ENCODE data around the gene HLTF. TPM values are rescaled to one million over a fixed set of nuclear protein-coding genes. Genes with fewer than 3 reads are reported as not detected.

The HLTF gene
- total RNA-seq, 3 donors from 2014 or later (not counting 1 experiment from before 2014, with no cell fraction given): 15.0 to 19.0 (median 18.3) TPM

DNA sequence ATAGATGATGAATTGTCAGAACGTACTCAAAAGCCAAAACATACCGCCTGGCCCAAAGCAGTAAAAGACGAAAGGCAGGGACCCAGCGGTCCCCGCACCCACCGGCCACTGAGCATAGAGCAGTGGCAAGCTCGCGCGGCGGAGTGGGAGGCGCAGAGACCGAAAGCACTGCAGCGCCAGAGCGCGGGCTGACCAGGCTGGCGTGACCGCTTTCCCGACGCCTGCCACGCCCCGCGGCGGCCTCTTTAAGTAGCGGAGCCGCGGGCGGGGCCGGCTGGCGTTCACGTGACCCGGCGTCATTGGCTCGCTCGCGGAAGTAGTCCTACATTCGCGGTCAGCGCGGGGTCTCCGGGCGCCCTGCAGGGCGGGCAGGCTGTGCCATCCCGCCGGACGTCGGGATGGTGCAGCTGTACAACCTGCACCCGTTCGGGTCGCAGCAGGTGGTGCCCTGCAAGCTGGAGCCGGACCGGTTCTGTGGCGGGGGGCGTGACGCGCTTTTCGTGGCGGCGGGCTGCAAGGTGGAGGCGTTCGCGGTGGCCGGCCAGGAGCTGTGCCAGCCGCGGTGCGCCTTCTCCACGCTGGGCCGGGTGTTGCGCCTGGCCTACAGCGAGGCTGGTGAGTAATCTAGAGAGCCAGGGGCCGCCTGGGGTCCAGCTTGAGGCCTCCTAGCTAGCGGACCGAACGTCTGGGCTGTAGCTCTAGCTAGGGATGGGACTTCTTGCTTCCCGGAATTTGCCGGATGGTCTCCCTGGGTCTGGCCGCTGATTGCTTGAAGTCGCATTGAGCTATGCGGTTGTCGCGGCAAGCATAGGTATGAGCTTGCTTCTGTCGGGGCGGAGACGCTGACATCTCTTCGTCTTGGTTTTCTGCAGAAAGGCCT lies 43.2 kb upstream of the HLTF start, which contains the start of gene HPS3:
Gene HPS3 (plus strand): TSS at position 313 of the 880 bp plus-strand sequence. CDS start 86 bp downstream, at position 399.
- intact Hi-C loops (cut with micrococcal nuclease): loop anchor here (1.0 to 10.0 kb wide), 2 partner anchors 43 to 355 kb away; partner anchors contain the start of gene HLTF
- H3K27ac Mint-ChIP-seq: peak within 1 kb of the TSS; percentile 91 to 96
- H3K4me3 ChIP-seq (ENCODE audit: low read length): peak within 1 kb of the TSS; percentile 80
- peak within 1 kb of the TSS; percentile 94 for H3K4me3 Mint-ChIP-seq
- TF ChIP-seq, protein P1, sequence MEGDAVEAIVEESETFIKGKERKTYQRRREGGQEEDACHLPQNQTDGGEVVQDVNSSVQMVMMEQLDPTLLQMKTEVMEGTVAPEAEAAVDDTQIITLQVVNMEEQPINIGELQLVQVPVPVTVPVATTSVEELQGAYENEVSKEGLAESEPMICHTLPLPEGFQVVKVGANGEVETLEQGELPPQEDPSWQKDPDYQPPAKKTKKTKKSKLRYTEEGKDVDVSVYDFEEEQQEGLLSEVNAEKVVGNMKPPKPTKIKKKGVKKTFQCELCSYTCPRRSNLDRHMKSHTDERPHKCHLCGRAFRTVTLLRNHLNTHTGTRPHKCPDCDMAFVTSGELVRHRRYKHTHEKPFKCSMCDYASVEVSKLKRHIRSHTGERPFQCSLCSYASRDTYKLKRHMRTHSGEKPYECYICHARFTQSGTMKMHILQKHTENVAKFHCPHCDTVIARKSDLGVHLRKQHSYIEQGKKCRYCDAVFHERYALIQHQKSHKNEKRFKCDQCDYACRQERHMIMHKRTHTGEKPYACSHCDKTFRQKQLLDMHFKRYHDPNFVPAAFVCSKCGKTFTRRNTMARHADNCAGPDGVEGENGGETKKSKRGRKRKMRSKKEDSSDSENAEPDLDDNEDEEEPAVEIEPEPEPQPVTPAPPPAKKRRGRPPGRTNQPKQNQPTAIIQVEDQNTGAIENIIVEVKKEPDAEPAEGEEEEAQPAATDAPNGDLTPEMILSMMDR (IDR thresholded peaks at IDR 0.05): no peak
- peaks cover 42 to 48% of the 10 kb centered on the region in 2 donors for H3K4me1 Mint-ChIP-seq
- peaks cover 21% of the 10 kb centered on the region for H3K4me1 ChIP-seq (ENCODE audit: control insufficient read depth, insufficient read depth, low read length)
- H3K9me3 ChIP-seq (ENCODE audit: control insufficient read depth, insufficient read depth, low read length): no peaks in the 10 kb centered on the region
- peaks cover 0 to 2% of the 10 kb centered on the region in 2 donors for H3K27me3 Mint-ChIP-seq (ENCODE audit: low read depth in 2 of 2)
- under 1% methylated on average over 84 of the region's 84 CpGs for WGBS (ENCODE audit: insufficient coverage)
- ATAC-seq (peak; percentile 82 to 91 (median 88)), DNase-seq (peak; percentile 82 to 91)
- peak within 1 kb of the TSS; percentile 74 for H3K27ac ChIP-seq (ENCODE audit: low read length)
- H3K9me3 Mint-ChIP-seq: no peaks in the 10 kb centered on the region
- no peaks in the 10 kb centered on the region for H3K27me3 ChIP-seq (ENCODE audit: control insufficient read depth, insufficient read depth, low read length)
- no peaks in the 10 kb centered on the region for H3K36me3 ChIP-seq (ENCODE audit: control insufficient read depth, insufficient read depth, low read length)
- no peaks in the 10 kb centered on the region for H3K36me3 Mint-ChIP-seq

DNA sequence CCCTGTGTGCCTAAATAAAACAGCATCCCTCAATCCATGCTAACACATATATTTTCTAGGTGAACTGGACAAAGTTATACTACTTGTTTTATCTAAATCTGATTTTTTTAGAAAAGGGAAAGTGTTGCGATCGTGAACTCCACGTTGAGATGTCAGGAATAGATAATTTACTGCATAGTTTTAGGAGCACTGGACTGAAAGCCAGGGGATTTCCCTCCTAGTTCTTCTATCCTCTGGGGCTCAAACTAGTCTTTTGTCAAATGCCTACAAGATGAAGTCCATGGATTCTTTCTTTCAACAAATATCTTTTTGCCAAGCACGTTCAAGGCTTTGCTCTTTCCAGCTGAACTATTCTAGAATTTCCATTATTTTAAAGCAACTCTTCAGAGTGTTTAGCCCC lies 42.5 kb upstream of the HLTF start:
- Histone ChIP-seq H3K27ac (ENCODE audit: low read length) (peak overlapping the region; percentile 35), H3K36me3 (ENCODE audit: control insufficient read depth, insufficient read depth, low read length) (no peaks in the 10 kb centered on the region), H3K4me1 (ENCODE audit: control insufficient read depth, insufficient read depth, low read length) (peaks cover 21% of the 10 kb centered on the region), H3K9me3 (ENCODE audit: control insufficient read depth, insufficient read depth, low read length) (no peaks in the 10 kb centered on the region), H3K4me3 (ENCODE audit: low read length) (peak overlapping the region; percentile 80), H3K27me3 (ENCODE audit: control insufficient read depth, insufficient read depth, low read length) (no peaks in the 10 kb centered on the region)
- Mint-ChIP-seq H3K9me3 (no peaks in the 10 kb centered on the region), H3K27me3 (ENCODE audit: low read depth in 2 of 2) (peaks cover 0 to 7% of the 10 kb centered on the region in 2 donors), H3K36me3 (no peaks in the 10 kb centered on the region), H3K27ac (peak overlapping the region; percentile 91 to 96), H3K4me3 (peak overlapping the region; percentile 94), H3K4me1 (peaks cover 36 to 41% of the 10 kb centered on the region in 2 donors)
- TF ChIP-seq, protein P1 (IDR thresholded peaks at IDR 0.05): no peak
- no peak for ATAC-seq
- peak in 1 of 2 donors; percentile 31 for DNase-seq
- 35% methylated on average over 4 of the region's 4 CpGs for WGBS (ENCODE audit: insufficient coverage)
- intact Hi-C loops (cut with micrococcal nuclease): loop anchor here (1.0 to 10.0 kb wide), 2 partner anchors 43 to 356 kb away; partner anchors contain the start of gene HLTF

DNA sequence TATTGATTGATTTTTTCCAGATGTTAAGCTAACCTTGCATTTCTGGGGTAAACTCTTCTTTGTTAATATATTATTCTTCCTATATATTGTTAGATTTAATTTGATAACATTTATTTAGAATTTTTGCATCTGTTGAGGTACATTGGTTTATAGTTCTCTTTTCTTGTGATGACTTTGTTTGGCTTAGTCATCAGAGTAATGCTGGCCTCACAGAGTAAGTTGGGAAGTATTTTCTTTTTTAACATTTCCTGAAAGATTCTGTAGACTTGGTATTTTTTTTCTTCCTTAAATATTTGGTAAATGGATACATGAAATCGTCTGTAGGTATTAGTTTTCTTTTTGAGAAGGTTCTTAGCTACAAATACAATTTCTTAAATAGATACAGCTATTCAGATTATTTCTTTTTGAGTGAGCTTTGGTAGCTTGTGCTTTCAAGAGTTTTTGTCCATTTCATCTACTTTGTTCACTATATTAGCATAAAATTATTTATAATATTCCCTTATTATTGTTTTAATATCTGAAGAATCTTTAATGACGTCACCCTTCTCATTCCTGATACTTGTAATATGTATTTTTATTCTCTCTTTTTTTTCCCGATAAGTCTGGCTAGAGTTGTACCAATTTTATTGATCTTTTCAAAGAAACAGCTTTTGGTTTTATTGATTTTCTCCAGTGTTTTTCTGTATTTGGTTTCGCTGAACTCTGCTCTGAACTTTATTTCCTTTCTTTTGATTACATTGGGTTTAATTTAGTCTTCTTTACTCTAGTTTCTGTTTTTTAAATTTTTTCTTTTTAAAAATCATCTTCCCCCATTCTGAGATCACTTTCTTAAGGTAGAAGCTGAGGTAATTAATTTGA lies 36.6 kb upstream of the HLTF start:
- Histone ChIP-seq H3K9me3 (ENCODE audit: control insufficient read depth, insufficient read depth, low read length) (no peaks in the 10 kb centered on the region), H3K27ac (ENCODE audit: low read length) (no peak overlapping the region), H3K4me1 (ENCODE audit: control insufficient read depth, insufficient read depth, low read length) (no peaks in the 10 kb centered on the region), H3K27me3 (ENCODE audit: control insufficient read depth, insufficient read depth, low read length) (no peaks in the 10 kb centered on the region), H3K4me3 (ENCODE audit: low read length) (no peak overlapping the region), H3K36me3 (ENCODE audit: control insufficient read depth, insufficient read depth, low read length) (no peaks in the 10 kb centered on the region)
- Mint-ChIP-seq H3K4me1 (peaks cover 6 to 7% of the 10 kb centered on the region in 2 donors), H3K36me3 (no peaks in the 10 kb centered on the region), H3K9me3 (no peaks in the 10 kb centered on the region), H3K4me3 (no peak overlapping the region), H3K27me3 (ENCODE audit: low read depth in 2 of 2) (peaks cover 0 to 7% of the 10 kb centered on the region in 2 donors), H3K27ac (no peak overlapping the region)
- WGBS (ENCODE audit: insufficient coverage): no CpG with 5 or more reads among the region's 4 CpGs
- intact Hi-C loops (cut with micrococcal nuclease): loop anchor here (10.0 kb wide), 1 partner anchor 362 kb away; no protein-coding TSS in a partner anchor
- DNase-seq (no peak), ATAC-seq (no peak)
- TF ChIP-seq, protein P1 (IDR thresholded peaks at IDR 0.05): no peak
